GM19452 (cell line): ENCODE results near the gene TMEM174.

ENCODE experiments used
- ATAC-seq: cut with Tn5 transposase; IDR thresholded peaks from one replicate; pipeline ENCODE4 v1.9.1; 2021; ENCODE audit not compliant: unreplicated experiment

TMEM174 gene, protein sequence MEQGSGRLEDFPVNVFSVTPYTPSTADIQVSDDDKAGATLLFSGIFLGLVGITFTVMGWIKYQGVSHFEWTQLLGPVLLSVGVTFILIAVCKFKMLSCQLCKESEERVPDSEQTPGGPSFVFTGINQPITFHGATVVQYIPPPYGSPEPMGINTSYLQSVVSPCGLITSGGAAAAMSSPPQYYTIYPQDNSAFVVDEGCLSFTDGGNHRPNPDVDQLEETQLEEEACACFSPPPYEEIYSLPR

DNA sequence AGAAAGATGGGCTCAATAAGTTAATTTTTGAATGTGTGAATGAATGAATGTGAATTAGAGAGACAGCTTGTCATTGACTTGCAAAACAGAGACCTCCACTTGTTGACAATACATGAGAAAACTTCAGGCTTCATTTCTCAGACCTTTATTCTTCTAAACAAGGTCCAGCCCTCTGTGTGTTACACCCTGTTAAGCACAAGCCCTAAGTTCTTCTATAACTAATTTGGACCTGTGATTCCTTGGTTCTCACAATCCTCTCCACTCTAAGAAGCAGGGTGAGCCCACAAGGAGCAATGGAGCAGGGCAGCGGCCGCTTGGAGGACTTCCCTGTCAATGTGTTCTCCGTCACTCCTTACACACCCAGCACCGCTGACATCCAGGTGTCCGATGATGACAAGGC lies at the start of gene TMEM174:
Gene TMEM174 (plus strand): TSS at position 243 of the 400 bp plus-strand sequence. CDS start 51 bp downstream, at position 294.
- no peak for ATAC-seq

DNA sequence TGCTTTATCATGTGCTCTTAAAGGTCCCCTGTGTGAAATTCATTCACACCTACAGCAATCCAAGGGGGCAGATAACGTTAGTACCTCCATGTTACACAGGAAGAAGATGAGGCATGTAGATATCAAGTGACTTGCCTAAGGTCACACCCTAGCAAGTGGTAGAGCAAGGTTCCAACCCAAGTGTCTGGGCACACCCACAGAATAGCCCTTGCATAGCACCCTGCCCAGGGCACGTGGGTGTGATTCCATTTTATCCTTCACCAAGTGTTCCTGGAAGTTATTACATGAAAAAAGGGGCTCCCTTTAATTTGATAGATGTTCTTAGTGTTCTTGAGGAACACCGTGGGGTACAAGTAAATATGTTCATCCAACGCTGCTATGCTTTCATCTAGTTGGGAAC lies 47.7 kb upstream of the TMEM174 start:
- no peak for ATAC-seq

DNA sequence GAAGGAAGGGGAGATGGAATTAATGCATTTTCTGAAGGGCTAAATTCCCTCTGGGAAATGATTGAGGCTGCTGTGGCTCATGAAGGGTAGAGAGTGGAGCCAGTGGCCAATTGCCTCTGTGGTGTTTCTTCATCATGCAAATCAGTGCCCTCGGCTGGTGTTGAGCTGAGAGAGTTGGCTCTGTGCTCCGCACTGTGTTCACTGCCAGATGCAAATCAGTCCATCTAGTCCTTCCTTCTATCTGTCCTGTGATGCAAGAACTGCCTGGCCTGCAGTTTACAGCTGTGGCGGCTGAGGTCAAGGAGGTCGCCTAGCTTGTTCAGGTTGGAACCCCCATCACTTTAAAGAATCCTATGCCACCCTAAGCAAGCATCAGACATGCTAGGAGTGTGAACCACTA lies 46.6 kb upstream of the TMEM174 start:
- no peak for ATAC-seq

DNA sequence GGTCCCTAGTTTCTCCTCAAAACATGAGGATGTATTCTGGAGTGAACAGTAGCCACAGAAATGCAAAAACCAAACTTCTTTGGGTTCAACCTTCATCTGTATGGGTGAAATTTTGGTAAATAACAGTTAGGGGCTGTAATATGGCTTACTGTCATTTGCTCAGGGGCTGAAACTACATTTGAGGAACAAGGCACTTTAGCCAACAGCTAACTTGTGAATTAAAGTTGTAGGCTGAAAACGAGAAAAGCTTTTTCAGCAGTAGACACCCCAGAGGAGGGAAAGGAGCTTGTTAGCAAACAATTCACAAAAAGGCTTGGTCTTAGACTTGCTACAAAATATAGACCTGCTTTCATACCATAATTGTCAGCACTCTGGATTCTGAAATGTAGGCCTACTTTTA lies 46.0 kb upstream of the TMEM174 start:
- ATAC-seq = no peak

DNA sequence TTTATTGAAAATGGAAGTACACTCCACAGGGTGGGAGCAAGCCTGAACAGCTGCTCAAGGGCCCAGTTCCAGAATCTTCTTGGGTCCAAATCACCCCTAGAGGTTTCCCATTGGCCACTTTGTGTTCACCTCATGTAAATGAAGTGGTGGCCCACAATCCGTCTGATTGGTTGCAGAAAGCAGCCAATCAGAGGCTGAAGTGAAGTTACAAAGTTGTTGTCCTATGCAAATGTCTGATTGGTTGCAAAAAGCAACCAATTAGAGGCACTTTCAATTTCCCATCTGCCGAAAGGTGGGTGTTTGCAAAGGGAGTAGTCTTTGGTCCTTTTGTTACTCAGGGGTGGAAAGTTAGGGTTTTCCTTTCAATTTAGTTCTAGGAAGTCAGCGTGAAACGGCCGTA lies 43.9 kb upstream of the TMEM174 start:
- no peak for ATAC-seq

DNA sequence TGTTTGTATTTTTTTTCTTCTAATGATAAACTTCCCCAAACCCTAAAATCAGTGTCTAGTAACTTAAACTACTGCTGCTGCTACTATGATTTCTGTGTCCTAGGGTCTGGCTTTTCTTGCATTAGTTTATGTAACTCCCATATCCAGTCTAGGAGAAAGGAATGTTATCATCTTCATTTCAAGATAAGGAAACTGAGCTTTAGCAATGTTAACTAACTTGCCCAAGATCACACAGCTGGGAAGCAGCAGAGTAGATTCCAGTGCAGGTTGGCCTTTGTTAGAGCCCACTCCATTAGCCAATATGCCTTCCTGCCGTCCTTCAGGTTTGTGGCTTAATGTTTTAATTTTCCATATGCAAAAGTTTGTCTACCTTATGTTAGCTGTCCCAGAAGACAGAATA lies 42.2 kb upstream of the TMEM174 start:
- no peak for ATAC-seq

DNA sequence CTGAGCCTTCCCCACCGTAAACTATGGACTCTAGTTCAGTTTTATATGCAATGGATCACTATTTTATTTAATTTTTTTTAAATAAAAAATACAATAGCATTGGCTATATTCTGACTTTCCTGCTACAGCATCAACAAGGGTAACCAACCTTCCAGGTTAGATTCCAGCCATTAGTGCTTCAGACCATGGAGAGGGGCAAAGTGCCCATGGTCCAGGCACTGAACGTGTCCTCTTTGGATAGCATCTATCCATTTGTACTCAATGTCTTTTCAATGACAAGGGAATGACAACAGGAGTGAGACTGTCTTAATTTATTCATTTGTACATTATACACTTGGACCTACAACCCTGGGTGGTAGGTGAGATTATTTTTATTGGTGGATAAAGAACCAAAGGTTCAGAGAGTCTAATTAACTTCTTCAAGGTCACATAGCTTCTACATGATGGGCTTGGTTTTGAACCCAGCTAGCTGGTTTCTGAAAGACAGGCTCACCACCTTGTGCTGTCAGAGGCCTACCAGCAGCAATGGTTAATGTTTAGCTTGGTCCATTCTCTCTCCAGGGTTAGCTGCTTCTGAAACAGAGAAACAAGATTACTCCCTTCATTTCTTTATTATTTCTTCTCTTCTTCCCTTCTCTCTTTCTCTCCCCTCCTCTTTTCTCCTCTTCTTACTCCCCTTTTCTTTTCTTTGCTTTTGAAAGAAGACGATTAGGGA lies 41.1 kb upstream of the TMEM174 start:
- ATAC-seq = no peak

DNA sequence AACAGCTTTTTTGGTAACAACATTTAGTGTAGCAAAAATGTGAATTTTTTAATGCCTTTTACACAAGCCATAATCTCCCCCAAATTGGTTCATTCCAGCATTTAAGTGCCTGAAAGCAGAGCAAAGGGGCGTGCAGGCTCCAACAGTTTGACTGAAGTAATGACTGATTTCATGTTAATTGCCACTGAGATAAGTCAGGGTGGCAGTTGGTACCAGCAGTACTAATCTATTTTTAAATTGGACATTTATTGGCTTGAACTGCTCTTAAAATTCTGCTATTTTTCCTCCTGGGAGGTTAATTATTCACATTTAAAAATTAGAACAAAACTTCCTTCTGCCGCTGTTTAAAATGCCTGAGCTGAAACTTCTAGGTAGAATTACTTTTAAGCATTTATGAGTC lies 40.2 kb upstream of the TMEM174 start:
- ATAC-seq = no peak

DNA sequence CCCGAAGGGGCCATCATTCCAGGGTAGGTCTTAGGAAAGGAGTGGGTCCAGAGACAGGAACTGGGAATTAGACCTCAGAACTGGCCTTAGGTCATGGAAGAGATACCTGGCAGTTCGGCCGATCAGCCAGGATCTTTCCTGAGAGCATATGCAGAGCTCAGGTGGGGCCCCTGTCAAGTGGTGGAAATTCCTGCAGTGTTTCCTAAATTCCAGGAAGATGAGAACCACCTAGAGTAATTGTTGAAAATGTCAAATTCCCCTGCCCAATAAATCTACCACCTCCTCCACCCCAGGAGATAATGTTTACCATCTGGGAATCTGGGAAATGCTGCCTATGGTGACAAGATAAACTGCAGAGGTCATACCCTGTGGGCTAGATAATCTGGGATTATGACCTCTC lies 38.0 kb upstream of the TMEM174 start:
- ATAC-seq = no peak

DNA sequence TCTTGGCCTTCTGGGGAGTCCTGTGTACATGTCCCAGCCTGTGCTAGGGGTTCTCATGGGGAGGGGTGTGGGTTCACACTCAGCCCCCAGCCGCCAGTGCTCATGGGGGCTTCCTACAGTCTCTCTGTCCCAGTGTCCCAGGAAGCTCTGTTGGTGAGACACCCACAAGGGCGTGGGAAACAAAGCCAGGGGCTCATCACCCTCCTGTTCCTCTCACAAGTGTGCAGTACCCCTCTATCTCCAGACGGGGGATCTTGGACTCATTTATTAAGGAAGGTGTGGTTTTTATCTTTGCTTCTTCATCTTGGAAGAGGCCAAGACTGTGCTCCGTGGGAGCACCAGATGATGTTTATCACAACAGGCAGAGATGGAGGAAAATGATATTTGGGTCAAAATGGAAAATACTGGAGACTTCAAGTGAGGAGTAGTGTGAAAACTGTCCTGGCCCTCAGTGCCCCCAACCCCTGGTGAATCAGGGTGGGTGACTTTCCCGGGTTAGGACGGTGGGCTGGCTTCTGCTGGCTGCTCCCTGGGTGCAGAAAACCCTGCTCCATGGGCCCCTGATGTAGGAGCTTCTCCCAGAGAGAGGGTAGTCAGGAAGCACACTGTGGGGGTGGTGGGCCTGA lies 37.5 kb upstream of the TMEM174 start:
- ATAC-seq = no peak

DNA sequence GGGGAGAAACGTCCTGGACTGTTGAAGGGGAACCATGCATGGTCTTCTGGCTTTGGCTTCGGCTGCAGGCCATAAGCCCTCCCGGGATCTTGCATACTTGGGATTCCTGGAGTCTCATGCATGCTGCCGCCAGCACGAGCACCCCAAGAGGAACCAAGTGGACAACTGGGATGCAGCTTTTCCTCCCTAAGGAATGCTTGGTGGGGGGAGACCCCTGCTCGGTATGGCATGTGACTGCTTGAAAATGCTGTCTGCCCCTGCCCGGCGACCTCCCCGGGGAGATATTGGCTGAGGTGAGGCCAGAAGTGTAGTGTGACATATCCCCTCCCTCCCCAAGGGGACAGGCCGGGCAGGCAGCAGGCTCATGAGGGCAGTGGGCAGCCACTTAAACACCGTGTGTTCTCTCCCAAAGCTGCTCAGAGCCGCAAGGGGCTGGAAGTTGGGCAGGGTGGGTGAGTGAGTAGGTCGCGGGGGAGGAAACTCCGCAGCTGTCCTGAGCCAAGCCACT lies 36.9 kb upstream of the TMEM174 start:
- no peak for ATAC-seq

DNA sequence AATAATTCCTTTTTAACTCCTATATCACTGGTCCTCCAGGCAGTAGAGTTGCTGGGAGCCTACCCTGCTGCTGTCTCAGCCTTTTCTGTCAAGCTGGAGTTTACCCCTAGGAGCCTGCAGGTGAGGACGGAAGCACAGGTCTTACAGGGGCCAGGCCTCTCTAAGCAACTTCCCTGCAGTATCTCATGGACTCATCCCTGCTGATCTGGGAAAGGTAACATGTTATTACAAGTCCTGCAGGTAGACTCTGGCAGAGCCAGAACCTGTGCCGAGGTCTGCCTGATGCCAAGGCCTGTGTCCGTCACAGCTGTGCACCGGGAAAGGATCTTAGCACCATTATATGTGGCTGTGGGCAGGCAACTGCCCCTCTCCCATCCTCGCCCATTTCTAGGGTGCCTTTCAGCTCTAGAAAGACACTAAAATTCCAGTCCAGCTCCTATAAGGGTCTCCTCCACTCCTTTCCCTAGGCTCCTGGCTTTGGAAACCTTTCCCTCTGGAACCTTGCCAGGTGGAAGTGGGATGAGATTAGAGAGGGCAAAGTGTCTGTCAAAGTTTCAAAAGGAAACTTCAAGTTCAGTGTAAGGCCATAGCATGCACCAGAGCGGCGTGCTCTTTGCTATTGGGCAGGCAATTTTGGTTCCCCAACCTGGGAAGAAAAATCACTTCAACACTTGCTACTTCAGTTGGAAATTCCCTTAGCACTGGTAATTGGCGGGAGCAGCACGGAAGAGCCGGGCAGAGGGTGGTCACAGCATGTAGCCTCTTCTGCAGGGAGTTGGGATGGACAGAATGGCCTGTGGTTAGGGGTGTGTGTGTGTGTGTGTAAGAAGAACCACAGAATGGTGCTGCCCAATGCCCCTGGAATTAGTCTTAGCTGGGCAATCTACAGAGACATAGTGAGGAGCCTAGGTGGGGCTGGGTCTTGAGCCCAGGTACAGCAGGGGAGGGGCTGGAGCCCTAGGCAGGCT lies 35.1 kb upstream of the TMEM174 start:
- ATAC-seq = no peak

DNA sequence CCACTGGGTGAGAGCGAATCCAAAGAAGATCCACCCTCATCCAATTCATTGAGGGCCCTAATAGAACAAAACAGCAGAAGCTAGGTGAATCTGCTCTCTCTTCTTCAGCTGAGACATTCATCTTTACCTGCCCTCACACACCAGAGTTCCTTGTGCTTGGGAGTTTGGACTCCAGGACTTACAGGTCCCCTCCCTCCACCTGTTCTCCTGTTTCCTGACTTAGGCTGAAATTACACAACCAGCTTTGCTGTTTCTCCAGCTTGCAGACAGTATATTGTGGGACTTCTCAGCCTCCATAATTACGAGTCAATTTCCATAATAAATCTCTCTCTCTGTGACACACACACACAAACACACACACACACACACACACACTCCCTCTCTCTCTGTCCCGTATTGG lies 33.5 kb upstream of the TMEM174 start:
- no peak for ATAC-seq

DNA sequence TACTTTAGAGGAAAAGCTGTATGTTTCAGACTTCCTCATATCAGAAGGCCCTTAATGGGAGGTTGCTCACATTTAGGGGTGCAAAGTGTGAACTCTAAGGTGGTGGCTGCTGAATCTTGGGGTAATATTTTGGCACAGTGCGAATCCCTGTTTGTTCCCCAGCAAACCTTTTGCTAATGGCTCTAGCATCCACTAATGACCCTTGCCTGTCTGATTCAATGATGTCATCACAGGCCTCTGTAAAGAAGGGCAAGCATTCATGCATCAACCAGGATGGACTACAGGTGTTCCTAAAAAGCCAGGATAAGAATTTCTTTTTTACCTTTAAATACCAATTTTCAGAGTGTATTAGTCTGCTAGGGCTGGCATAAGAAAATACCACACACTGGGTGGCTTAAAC lies 32.2 kb upstream of the TMEM174 start:
- ATAC-seq = no peak

DNA sequence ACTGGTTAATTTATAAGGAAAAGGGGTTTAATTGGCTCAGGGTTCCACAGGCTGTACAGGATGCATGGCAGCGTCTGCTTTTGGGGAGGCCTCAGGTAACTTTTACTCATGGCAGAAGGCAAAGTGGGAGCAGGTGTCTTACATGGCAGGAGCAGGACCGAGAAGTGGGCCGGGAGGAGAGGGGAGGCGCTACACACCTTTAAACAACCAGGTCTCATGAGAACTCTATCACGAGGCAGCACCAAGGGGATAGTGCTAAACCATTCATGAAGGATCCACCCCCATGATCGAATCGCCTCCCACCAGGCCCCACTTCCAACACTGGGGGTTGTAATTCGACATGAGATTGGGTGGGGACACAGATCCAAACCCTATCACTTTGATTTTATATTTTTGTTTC lies 31.0 kb upstream of the TMEM174 start:
- ATAC-seq = no peak

DNA sequence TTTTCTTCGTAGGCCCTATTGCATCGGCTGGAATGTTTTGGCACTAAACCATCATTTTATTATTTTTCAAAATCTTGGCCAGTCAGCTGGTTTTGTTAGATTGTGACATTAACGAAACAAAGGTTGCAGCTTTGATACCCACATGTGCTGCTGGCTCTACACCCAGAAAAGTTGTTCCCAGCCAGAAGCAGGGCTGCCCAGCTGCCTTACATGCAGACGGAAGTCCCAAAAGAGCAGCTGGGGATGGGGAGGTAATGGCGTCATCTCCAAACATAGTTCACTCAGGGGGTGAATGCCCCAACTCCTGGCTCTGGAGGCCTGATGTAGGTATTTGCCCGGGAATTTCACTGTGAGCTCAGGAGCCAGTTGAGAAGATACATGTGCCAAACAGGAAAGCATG lies 29.3 kb upstream of the TMEM174 start:
- no peak for ATAC-seq

DNA sequence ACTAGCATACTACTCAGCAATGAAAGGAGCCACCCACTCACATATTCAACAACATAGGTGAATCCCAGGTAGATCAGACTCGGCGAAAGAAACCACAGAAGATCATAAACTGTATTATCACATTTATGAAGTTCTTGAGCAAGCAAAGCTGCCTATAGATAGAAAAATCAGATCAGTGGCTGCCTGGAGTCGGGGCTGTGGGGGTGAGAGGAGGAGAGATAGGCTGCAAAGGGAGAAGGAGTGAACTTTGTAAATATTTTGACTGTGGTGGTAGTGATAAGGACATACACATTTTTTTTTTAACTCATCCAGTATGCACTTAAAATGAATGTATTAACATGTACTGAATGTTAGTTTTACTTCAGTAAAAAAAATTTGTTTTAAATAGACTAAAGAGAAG lies 23.5 kb upstream of the TMEM174 start:
- ATAC-seq = no peak

DNA sequence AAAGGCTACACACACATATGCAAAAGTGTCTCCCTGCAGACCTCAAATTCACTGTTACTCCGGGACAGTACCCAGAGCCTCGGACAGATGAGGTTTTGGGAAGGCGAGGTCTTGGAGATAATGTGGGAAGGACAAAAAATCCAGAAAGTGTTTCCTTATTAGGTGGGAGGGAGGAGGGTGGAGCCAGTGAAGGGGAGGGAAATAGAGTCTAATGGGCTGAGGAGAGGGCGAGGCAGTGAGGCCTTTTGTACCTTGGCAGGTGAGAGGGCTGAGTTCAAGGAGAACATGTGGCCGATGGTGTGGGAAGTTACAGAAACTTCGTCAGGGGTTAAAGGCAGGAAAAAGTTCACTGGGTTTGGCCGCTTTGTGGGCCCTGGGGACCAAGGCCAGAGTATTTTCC lies 22.1 kb upstream of the TMEM174 start:
- ATAC-seq = no peak

DNA sequence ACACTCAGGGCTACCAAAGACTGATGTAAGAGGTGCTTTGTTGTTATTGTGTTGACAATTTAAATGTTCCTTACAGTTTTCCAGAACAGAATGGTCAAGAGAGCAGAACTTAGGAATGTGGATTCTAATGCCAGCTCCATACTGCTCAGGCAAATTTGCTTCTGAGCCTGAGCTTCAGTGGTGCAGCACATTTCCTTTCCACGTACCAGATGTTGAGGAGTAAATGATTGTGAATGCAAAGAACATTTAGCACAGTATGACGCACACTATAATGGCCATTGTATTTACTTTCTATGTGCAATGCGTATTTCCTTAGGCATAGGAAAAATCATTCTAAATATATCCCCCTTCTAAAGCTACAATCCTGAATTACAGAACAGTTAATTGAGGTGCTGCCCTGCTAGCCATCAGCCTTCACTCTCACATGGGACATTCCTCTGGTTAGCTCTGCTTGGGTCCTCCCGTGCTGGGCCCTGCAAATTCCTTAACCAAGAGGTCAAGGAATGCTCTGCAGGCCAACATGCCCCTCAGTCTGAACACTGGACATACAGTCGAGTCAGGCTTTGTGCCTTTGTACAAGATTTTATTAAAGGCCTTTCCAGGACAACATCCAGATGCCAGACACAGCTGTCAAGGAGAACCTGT lies 21.1 kb upstream of the TMEM174 start:
- ATAC-seq = no peak
